Thyroid gland (tissue), 4 donors: ENCODE results near the gene PHYH.

Experiments used
- POLR2A ChIP-seq, 2 donors: fragments of 450-650 bp; IDR thresholded peaks; one replicate each; pipeline ENCODE4 v1.6.1; 2017; ENCODE audit warnings: antibody characterized with exemption in 2 of 2, mild to moderate bottlenecking in 2 of 2, moderate library complexity in 1 of 2
- TF ChIP-seq, protein P1 (sequence below), 6 experiments: fragments of 200-600 bp in 3 of 6; fragments of 450-650 bp in 3 of 6; sonication (generic) in 3 of 6; IDR thresholded peaks; one replicate each; pipeline ENCODE4 v1.5.1; 2016 to 2019; ENCODE audit warnings: antibody characterized with exemption in 6 of 6, mild to moderate bottlenecking in 2 of 6, inconsistent platforms in 1 of 6, moderate library complexity in 1 of 6

DNA sequence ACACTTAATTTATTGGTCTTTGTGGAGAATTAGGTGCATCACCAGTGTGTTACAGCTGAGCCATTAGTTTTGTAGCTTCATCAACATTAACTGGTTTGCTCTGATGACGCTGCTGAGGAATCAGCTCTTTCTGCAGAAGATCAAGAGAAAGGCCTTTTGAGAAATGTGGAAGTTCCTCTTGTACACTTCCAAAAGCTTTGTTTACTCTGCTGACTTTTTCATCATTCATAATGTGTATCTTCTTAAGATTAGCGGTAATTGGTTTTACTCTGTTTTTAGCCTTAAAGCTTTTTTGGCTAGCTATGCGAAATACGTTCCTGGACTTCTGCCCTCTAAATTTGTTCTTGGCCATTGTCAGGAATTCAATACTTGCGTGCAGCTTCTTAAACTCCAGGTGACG lies 8.2 kb upstream of the PHYH start:
- TF ChIP-seq, protein P1, sequence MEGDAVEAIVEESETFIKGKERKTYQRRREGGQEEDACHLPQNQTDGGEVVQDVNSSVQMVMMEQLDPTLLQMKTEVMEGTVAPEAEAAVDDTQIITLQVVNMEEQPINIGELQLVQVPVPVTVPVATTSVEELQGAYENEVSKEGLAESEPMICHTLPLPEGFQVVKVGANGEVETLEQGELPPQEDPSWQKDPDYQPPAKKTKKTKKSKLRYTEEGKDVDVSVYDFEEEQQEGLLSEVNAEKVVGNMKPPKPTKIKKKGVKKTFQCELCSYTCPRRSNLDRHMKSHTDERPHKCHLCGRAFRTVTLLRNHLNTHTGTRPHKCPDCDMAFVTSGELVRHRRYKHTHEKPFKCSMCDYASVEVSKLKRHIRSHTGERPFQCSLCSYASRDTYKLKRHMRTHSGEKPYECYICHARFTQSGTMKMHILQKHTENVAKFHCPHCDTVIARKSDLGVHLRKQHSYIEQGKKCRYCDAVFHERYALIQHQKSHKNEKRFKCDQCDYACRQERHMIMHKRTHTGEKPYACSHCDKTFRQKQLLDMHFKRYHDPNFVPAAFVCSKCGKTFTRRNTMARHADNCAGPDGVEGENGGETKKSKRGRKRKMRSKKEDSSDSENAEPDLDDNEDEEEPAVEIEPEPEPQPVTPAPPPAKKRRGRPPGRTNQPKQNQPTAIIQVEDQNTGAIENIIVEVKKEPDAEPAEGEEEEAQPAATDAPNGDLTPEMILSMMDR (IDR thresholded peaks at IDR 0.05) = no peak
- TF ChIP-seq POLR2A (IDR thresholded peaks at IDR 0.05) = no peak
